RWPE1 (cell line): ENCODE data around the gene TTYH1.

ENCODE experiments used
- CTCF ChIA-PET: fragments of 350-600 bp; sonication (Branson Sonifier 250); formaldehyde crosslinking; extraction: SDS; loops from one replicate; lab custom pipeline; 2021; lab: Yijun Ruan, JAX
- POLR2A ChIA-PET: fragments of 400-600 bp; formaldehyde crosslinking; extraction: SDS; loops from one replicate; lab custom pipeline; 2020; ENCODE audit warnings: antibody characterized with exemption; ENCODE audit not compliant: low non-redundant PET; lab: Yijun Ruan, JAX
- DNase-seq: peaks from one replicate; pipeline ENCODE4 v3.0.0; 2012; ENCODE audit warnings: low spot score
- H3K27ac ChIP-seq: fragments of 450-650 bp; 2 replicates; pipeline ENCODE4 v1.5.1; 2017
- TF ChIP-seq, protein P1 (sequence below): fragments of 450-650 bp; conservative IDR thresholded peaks from 2 replicates; pipeline ENCODE4 v1.5.1; 2017; ENCODE audit warnings: low read depth, mild to moderate bottlenecking

TTYH1 gene

DNA sequence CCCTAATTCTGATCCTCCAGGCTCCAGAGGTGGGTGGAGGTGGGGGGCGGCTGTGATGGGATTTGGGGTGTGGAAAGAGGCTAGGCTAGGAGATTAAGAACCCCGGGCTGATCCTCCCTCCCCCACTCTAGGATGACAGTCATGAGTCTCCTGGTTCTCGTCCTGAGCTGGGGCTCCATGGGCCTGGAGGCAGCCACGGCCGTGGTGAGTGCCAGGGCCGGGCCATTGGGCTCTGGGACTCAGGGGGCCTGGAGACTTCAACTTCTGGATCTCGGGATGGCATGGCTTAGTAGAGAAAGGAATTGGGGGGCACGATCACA lies 13.9 kb downstream of the TTYH1 start:
- ChIA-PET POLR2A (no interaction called here), CTCF (interaction anchor here (1.0 kb wide), 1 partner anchor 38 kb away, joined by 4 read pairs; no protein-coding TSS in a partner anchor)
- no peak for DNase-seq

DNA sequence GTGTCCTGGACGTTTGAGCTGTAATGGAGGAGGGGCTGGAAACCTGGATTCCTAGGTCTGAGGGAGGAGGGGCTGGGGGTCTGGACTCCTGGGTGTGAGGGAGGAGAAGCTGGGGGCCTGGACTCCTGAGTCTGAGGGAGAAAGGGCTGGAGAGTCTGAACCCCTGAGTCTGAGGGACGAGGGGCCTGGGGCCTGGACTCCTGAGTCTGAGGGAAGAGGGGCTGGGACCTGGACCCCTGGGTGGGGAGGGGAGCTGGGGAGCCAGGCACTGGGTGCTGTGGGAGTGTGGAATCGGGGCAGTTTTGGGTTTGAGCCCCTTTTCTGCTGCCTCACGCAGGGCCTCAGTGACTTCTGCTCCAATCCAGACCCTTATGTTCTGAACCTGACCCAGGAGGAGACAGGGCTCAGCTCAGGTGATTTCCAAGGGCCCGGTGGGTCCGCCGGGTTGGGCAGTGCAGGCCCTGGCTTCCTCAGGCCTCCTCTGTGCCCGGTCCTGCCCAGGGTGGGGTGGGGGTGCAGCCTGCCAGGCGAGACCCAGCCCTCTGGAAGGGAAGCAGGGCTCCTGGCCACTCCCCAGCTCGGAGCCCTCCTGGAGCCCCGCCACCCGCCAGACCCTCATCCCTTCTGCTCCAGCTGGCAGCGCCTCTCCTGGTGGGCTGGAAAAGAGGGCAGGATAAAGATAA lies 14.4 kb downstream of the TTYH1 start:
- ChIA-PET POLR2A (no interaction called here), CTCF (interaction anchor here (1.0 kb wide), 1 partner anchor 39 kb away, joined by 4 read pairs; no protein-coding TSS in a partner anchor)
- DNase-seq = no peak
- TF ChIP-seq, protein P1, sequence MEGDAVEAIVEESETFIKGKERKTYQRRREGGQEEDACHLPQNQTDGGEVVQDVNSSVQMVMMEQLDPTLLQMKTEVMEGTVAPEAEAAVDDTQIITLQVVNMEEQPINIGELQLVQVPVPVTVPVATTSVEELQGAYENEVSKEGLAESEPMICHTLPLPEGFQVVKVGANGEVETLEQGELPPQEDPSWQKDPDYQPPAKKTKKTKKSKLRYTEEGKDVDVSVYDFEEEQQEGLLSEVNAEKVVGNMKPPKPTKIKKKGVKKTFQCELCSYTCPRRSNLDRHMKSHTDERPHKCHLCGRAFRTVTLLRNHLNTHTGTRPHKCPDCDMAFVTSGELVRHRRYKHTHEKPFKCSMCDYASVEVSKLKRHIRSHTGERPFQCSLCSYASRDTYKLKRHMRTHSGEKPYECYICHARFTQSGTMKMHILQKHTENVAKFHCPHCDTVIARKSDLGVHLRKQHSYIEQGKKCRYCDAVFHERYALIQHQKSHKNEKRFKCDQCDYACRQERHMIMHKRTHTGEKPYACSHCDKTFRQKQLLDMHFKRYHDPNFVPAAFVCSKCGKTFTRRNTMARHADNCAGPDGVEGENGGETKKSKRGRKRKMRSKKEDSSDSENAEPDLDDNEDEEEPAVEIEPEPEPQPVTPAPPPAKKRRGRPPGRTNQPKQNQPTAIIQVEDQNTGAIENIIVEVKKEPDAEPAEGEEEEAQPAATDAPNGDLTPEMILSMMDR = no peak
- no peak overlapping the region for H3K27ac ChIP-seq

More for the DNA sequence above, 13.9 kb downstream of the TTYH1 start:
- no peak overlapping the region for H3K27ac ChIP-seq
- TF ChIP-seq, protein P1 = no peak

DNA sequence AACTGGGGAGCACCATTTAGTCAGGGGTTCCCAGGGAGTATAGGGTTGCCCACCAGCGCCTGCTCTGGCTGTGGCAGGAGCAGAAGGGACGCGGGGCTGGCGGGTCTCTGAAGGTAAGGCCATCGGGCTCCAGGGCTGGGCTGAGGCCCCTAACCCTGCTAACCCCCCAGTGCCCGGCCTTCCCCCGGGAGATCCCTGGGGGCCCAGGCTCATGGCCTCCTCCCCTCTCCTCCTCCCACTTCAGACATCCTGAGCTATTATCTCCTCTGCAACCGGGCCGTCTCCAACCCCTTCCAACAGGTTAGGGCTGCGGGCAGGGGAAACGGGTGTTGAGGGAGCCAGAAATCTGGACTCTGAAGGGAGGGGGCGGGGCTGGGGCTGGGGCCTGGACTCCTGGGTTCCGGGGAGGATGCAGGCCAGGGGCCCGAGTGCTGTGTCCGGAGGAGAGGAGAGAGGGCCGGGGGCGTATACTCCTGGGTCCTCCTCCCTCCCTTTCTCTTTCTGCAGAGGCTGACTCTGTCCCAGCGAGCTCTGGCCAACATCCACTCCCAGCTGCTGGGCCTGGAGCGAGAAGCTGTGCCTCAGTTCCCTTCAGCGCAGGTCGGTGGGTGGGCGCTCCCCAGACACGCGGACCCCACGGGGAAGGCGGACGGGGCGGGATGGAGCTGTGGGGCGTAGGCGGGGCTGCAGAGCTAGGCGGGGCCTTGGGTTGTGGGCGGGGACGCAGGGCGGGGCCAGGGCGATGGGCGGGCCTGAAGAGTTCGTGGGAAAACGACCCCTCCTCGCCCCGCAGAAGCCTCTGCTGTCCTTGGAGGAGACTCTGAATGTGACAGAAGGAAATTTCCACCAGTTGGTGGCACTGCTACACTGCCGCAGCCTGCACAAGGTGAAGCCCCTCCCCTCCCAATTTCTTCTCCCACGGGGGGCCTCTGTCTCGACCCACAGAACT lies 15.3 kb downstream of the TTYH1 start:
- TF ChIP-seq, protein P1 = no peak
- POLR2A ChIA-PET = no interaction called here
- CTCF ChIA-PET = interaction anchor here (0.6 kb wide), 1 partner anchor 23 kb away, joined by 4 read pairs; no protein-coding TSS in a partner anchor
- no peak overlapping the region for H3K27ac ChIP-seq
- peak; percentile 46 for DNase-seq

DNA sequence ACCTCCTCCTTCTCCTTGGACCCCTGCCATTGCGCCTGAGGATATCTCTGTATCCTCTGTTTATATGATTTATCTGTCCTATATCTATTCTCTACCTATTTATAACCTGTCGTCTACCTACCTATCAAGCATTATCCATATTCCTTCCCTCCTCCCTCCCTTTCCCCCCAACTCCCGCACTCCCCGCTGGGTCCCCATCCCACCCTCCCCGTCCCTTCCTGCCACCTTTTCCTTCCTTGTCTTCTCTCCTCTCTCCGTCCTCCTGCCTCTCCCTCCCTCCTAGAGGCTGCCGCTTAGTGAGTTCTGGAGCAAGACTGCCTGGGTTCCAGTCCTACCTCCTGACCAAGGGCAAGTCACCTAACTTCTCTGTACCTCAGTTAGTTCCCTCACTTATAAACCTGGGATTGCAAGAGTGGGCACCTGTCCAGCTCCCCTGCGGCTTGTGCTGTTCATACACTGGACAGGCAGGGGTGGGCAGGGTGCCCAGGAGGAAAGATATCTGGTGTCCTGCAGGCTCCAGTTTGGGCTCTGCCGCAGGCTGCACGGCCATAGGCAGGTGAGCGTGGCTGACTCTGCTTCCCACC lies 16.1 kb downstream of the TTYH1 start:
- H3K27ac ChIP-seq = no peak overlapping the region
- TF ChIP-seq, protein P1 = no peak
- POLR2A ChIA-PET = no interaction called here
- CTCF ChIA-PET = no interaction called here
- DNase-seq = no peak

DNA sequence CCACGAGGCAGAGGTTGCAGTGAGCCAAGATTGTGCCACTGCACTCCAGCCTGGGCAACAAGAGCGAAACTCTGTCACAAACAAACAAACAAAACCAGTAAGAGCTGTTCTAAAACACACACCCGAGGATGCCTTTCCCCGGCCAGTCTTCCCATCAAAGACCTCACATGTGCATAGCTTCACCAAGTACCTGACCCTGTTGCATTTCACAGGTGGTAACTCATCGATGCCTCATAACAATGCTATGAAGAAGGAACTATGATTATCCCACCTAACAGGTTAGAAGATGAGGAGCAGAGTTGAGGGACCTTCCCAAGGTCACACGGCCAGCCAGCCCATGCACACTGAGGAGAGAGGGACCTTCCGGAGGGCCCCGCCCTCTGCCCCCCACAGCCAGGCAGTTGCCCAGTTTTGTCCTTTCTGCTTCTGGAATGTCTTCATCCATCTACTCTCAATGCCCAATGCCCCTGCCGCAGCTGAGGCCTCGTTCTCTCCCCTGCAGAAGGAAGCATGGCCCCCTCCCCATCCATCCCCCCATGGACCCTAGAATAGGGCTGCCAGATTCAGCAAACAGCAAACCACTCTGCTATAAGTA lies 17.0 kb downstream of the TTYH1 start:
- CTCF ChIA-PET = interaction anchor here (0.5 kb wide), 1 partner anchor 21 kb away, joined by 3 read pairs; no protein-coding TSS in a partner anchor
- DNase-seq = peak; percentile 76
- TF ChIP-seq, protein P1 = no peak

DNA sequence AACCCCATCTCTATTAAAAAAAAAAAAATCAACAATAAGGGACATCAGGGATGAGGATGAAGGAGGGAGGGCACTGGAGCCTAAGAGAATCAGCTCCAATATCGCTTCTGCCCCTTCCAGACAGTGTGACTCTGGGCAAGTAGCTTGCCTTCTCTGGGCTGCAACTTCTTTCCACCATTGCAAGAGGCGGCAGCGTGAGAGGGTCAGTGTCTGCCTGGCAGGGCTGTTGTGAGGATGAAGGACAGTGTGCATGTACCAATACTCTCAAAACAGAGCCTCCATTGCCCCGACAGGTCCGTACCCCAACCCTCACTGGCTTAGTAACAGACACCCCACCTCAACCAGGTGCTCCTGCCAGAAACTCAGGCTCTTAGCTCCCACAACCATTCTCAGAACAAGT lies 18.4 kb downstream of the TTYH1 start:
- POLR2A ChIA-PET = no interaction called here
- no peak overlapping the region for H3K27ac ChIP-seq
- TF ChIP-seq, protein P1 = no peak
- CTCF ChIA-PET = no interaction called here
- DNase-seq = no peak

More for the DNA sequence above, 17.0 kb downstream of the TTYH1 start:
- POLR2A ChIA-PET = no interaction called here
- no peak overlapping the region for H3K27ac ChIP-seq
